ENCODE results near the gene RPL15.
"Not testable (repeated sequence)": the region's sequence is repeated elsewhere in the genome, so short reads cannot be mapped to it uniquely, and the experiment has no call there.

The RPL15 gene

DNA sequence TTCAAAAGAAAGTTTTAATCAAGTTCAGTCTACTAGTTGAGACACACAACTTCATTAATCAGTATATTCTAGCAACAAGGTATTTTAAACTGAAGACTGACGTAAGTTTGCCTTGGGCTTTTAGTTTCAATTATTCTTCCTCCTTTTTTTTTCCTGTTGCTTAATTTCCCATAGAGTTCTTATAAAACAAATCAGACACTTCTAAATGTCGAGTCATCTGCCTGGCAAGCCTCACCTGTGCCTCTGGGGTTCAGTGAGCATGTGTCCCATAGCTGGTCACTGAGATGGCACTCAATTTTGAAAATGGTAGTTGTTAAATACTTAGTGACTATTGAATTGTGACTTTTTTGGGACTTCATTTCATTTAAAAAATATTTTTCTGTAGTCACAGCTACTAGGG is 27.5 kb upstream of the RPL15 start:
- no peak for DNase-seq (ENCODE audit: low read depth, low spot score)

DNA sequence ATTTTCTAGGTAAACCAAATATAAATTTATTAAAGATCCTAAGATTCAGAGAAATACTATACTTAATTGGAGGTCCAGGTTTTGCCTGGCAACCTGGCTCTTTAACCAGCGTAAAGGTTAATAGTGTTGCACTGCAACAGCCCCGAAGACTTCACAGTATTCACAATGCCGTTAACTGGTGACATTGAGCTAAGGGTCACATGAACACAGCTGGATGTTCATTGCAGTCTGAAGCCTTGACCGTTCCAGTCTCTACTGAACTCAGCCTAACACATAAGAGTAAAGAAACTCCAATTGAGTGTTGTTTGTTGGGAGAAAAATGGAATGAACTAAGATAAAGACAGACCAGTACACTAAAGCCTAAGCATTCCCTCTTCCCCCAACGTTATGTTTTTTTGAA is 27.0 kb upstream of the RPL15 start:
- DNase-seq (ENCODE audit: low read depth, low spot score) = no peak

DNA sequence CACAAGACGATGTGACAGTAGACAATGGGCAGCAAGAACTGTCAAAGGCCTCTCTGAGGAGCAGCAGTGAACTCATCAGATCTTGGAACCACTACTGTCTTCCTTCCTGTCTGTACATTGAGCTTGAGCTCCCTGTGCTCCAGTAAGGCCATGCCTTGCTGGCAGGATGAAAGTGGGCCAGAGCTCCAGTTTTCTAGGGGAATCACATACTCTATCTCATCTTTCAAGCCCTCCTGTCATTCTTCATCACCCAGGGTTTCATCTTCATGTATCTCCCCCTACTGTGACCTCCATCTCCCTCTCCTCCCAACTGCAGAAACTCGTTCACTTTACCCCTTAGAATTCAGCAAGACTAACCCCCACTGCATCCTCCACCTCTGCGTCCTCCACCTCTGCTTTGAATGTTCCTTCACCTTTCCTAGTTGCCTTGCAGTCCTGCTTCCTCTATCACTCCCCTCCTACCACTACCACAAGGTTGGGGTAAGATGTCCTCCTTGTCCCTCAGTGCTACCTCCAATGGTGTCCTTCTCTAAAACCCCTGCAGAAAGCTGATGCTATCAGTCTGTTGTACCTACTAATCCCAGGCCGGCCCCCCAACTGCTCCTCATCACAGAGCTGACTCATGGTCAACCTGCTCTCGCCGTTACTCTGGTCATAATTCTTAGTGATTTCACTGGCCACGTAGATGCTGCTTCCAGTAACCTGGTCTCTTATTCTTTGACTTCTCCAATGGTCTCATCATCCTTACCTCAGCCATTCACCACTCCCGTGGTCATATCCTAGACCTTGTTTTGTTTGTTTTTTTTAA is 22.5 kb upstream of the RPL15 start:
- no peak for DNase-seq (ENCODE audit: low read depth, low spot score)

DNA sequence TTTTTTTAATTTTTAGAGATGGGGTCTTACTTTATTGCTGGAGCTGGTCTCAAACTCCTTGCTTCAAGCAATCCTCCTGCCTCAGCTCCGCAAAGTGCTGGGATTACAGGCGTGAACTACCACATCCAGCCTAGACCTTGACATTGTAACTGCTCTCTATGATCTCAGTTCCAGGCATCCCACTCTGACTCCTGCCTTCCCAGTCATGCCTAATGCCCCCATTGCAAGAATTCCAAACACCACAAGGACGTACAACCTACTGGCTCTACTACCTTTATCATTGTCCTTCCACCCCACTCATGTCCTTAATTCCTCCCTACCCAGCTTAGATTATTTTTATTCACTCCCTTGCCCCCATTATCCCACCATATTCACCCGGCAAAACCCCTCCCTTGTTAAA is 21.8 kb upstream of the RPL15 start:
- DNase-seq (ENCODE audit: low read depth, low spot score) = no peak

DNA sequence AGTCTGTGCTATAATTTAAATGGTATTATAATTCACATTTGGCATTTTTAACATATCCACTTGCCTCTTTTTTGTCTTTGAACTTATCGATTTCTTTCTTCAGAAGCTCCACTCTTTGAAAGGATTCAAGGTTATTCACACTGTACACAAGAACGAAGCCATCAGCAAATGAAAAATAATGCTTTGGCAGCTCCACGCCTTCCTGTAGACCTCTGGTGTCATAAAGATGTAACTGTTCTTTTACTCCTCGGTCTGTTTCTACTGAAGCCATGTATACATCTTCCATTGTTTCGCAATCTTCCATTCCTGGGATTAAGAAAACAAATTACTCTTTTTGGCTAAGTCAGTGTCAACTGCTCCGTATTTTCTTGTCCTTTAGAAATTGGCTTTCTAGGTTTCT is 16.2 kb upstream of the RPL15 start:
- no peak for DNase-seq (ENCODE audit: low read depth, low spot score)

DNA sequence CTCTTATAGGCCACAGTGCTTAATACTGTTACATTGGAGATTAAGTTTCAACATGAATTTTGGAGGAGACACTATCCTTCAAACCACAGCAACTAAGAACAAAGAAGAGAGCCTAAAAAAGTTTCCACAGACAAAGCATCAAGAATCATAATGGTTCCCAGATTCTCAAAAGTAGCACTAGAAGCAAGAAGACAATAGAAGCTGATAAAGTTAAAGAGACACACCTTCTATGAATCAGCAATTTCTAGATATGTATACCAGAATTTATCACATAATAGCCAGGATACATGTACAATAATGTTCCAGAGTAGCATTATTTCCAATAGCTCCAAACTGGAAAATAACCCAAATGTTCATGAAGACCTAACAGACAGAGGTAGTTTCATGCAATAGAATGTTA is 12.4 kb upstream of the RPL15 start:
- DNase-seq (ENCODE audit: low read depth, low spot score) = no peak

DNA sequence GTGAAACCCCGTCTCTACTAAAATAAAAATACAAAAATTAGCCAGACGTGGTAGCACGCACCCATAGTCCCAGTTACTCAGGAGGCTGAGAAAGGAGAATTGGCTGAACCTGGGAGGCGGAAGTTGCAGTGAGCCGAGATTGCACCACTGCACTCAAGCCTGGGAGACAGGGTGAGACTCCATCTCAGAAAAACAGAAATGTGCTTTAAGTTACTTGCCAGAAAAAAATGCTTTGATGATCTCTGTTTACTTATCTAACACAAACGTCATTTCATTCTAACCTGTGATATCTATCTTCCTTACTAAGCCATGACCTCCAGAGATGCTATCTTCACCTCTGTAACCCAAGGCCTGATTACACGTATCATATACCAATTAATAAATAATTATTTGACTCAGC is 7.6 kb upstream of the RPL15 start:
- DNase-seq (ENCODE audit: low read depth, low spot score) = no peak

DNA sequence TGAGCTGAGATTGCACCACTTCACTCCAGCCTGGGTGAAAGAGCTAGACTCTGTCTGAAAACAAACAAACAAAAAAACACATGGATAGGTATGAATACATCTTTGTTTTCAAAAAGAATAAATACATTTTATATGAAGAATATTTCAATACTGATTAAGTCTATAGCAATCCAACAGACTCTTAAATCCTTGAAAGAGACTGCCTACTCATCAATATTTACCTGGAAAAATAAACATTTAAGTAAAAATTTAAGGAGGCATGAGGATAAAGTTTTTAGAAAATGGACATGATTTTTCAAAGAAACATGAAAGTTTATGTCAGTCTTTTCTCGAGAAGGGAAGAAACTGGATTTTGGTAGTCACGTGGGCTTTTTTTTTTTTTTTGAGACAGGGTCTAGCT is 5.5 kb upstream of the RPL15 start:
- no peak for DNase-seq (ENCODE audit: low read depth, low spot score)

DNA sequence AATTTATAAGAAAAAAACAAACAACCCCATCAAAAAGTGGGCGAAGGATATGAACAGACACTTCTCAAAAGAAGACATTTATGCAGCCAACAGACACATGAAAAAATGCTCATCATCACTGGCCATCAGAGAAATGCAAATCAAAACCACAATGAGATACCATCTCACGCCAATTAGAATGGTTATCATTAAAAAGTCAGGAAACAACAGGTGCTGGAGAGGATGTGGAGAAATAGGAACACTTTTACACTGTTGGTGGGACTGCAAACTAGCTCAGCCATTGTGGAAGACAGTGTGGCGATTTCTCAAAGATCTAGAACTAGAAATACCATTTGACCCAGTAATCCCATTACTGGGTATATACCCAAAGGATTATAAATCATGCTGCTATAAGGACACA is 4.6 kb upstream of the RPL15 start:
- not testable (repeated sequence) for DNase-seq (ENCODE audit: low read depth, low spot score)

DNA sequence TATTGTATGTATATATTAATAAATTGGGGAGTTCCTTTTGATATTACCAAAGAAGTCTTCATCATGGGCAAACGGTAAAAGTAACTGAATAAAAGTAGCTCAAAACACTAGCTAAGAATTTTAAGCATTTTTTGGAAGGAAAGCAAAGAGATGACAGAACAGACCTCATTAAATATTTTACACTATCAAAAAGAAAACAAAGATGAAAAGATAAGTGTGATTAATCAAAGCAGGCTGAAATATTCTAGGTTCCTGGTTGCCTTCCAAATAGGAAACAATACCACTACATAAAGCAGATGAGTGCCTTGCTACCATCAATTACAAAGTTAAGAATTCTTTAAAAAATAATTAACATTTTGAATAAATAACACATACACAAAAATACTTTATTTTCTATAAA is 3.8 kb upstream of the RPL15 start:
- DNase-seq (ENCODE audit: low read depth, low spot score) = no peak

DNA sequence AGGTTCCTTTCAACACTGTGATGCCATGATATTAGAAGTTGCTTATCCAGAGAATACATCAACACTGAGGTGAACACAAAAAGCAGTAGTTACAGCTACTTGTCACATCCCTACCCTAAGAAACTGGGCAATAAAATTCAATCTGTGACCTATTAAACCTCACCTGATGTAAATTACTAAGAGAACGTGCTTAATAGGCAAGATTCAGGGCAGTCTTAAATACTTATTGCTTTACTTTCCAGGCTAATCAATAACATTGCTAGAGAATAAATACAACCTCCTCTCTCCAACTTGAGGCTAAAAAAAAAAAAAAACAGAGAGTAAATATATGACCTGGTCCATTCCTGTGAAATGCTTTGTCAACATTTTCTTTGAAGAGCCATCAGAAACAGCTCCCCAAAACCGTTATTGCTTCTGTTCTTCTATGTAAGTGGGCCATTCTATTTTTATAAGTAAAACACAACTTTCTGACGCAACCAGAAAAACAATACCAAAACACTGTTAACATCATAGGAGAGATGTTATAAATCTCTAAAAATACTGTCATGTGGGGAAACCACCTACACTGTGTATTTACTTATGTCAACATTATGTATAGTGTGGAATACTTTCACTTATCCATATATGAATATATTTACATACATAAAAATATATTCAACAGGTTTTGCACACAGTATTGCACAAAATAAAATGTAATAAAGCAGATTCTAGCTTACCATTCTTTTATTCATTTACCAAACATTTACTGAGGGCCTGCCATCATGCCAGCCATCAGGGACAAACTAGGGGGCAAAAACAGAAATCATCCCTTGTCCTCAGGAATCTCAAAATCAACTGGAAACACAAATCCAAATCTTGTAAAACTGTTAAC is 2.8 kb upstream of the RPL15 start:
- no peak for DNase-seq (ENCODE audit: low read depth, low spot score)

DNA sequence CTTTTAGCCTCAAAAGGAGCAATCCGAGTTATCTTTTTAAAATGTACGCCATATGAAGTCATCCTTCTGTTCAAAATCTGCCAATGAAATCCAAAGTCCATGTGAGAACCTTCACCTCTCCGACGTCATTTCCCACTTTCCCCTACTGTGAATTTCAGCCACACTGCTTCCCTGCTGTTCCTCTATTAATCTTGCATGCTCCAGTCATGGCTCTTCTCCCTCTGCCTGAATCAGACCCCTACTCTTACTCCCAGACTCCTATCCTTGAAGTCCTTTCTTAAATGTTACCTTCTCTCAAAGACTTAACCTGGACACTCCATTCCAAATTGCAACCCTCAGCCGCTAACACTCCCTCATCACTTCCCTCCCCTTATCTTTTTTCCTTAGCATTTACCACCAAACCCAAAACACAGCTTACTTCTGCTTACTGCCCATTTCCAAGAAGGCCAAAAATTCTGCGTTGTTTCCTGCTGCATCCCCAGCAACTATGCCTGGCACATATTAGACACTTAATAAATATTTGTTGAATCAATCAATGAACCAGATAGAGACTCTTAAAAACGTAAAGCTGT is 1.3 kb upstream of the RPL15 start:
- DNase-seq (ENCODE audit: low read depth, low spot score) = no peak

DNA sequence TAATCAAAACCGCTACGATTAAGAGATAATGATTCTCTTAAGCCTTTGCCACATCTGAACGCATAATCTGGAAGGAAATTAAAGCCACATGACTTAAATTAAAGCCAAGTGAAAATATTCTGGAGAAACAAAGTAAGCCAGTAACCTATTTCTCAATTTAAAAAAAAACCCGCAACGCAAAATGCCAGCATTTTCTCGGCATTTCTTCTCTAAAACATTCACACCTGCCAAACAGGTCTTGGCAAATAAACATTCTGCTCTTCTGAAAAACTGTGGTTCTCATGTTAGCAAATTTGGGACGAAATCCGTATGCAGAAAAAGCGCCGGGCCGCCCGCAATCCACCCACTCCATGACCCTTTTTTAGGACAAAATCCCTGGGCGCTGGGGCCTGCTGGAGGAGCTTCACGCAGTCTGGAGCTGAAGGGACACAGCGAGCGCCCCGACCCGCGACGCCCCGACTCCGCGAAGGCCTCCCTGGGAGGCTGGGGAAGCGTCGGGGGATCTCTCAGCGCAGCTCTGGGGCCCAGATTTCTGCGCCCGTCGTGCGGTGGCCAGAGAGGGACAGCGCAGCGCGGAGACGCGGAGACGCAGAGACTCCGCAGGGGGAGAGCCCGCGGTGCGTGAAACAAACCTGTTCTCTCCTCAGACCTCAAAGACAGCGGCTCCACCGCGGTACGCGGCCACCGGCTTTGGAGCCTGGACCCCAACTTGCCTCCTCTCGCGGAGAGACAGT is 613 bp upstream of the RPL15 start:
- DNase-seq (ENCODE audit: low read depth, low spot score) = no peak

DNA sequence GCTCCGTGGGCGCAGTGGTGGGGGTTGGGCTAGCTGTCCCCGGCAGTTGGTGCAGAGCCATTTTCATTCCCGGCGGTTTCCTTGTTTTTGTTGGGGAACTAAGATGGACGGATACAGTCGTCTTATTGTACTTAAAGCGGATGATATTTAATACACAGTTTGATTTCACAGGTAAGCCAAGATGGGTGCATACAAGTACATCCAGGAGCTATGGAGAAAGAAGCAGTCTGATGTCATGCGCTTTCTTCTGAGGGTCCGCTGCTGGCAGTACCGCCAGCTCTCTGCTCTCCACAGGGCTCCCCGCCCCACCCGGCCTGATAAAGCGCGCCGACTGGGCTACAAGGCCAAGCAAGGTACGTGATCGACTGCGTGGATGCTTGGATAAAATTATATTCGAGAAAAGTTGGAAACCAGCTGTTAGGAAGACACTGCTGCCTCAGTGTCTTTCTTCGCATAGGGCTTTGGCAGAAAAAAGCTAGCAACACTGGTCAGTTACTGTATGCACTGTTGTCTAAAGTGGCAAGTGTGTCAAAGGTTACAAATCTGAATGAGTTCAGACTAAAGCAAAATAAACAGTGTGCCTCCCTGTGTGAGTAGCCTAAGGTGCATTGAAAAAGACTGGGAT is 859 bp downstream of the RPL15 start:
- not testable (repeated sequence) for DNase-seq (ENCODE audit: low read depth, low spot score)

DNA sequence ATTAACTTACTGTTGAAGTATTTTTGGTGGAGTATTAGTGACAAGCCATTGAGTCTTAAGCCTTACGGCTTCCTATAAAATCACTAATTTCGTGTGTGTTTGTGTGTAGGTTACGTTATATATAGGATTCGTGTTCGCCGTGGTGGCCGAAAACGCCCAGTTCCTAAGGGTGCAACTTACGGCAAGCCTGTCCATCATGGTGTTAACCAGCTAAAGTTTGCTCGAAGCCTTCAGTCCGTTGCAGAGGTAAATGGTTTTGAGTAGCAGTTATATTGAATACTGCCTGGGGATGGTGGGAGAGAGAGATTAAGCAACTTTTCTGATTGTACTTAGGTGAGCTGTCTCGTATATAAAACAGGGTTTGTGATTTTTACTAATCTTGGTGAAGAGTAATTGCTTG is 1.4 kb downstream of the RPL15 start:
- DNase-seq (ENCODE audit: low read depth, low spot score) = not testable (repeated sequence)

DNA sequence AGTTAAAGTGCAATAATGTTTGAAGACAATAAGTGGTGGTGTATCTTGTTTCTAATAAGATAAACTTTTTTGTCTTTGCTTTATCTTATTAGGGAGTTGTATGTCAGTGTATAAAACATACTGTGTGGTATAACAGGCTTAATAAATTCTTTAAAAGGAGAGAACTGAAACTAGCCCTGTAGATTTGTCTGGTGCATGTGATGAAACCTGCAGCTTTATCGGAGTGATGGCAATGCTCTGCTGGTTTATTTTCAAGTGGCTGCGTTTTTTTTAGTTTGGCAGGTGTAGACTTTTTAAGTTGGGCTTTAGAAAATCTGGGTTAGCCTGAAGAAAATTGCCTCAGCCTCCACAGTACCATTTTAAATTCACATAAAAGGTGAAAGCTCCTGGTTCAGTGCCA is 2.7 kb downstream of the RPL15 start:
- no peak for DNase-seq (ENCODE audit: low read depth, low spot score)

DNA sequence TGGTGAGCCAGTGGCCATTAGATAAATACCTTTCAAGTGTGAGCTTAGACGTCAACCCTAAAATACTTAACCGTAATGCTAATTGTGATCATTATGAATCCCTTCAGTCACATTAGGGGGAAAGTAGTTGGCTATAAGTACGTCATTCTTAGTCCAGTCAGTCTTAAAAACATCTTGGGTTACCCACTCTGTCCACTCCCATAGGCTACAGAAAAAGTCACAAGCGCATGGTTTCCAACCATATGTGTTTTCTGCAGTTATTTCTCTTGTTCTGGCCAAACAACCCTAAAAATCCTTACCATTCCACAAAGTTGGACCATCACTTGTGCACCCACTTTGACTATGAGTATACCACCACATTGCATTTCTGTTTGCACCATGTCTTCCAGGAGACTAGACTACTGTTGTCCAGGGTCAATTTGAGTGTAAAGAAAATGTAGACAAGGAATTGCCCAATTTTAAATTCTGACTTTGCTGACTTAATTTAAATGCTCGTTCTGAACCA is 3.3 kb downstream of the RPL15 start:
- DNase-seq (ENCODE audit: low read depth, low spot score) = no peak

DNA sequence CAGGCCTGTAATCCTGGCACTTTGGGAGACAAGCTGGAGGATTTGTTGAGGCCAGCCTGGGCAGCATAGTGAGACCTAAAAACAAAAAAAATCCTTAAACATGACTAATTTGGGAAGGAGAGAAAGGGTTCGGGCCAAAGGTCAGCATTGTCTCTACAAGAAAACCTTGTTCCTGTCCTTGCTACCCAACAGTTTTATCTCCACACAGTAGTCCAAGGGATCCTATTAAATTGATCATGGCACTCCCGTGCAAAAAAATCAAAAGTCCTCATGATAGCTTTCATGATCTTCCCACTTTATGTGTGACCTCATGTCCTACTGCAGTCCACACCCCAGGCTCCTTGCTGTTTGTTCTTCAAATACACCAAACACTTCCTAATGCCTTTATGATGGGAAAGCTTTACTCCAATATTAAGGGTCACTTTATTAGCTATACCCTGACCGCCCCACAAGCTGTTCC is 4.2 kb downstream of the RPL15 start:
- DNase-seq (ENCODE audit: low read depth, low spot score) = no peak

DNA sequence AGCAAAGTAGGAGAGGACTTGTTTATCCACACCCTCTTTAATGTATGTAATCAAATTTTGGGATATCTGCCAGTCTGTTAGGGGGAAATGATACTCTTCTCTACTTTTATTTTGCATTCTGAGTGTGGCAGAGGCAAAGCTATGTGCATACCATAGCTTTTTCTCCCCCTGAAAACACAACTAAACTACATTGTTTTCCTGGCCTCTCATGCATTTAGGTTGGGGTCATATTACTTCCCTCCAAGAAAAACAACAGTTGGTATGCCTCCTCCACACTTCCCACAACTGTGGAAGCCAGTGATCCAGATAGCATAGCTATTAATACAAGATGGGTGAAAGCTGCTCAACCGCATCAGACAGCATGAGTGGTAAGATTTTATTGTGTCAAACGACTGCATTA is 6.9 kb downstream of the RPL15 start:
- DNase-seq (ENCODE audit: low read depth, low spot score) = no peak

DNA sequence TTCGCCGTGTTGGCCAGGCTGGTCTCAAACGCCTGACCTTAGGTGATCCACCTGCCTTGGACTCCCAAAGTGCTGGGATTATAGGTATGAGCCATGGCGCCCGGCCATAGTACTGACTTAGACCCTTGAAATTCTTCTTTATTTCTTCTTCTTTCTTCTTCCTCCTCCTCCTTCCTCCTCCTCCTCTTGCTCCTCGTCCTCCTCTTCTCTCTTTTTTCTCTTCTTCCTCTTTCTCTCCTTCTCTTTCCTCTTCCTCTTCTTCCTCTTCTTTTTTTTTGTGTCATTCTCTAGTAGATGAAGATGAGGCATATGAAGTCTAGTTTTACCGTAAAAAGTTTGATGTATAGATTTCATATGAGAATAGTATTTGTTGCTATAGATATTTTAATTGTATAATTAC is 9.3 kb downstream of the RPL15 start:
- DNase-seq (ENCODE audit: low read depth, low spot score) = no peak

DNA sequence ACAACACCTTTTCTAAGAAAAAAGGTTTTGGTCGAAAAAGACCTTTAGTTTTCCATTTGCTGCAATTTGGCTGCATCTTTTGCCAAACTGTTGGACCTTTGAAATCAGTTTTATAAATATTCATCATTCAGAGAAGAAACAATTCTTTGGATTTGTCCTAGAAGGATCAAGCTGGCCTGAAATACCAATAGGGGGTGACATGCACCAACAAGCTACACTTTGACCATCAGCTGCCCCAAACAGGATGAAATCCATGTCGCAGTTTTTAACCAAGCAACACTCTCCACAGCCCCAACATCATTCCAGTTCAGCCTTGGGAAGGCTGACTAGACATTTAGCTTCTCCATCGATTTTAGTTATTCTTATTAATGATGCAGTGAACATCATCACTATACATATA is 9.8 kb downstream of the RPL15 start:
- no peak for DNase-seq (ENCODE audit: low read depth, low spot score)

All from iPS DF 19.7 (cell line).